Activated CD8-positive, alpha-beta memory T cell treated with anti-CD3 and anti-CD28 coated beads, Interleukin-2, amount 50 U/mL, for 24 hours (primary cell): ENCODE measurements around the gene COL8A1.
"Not testable (repeated sequence)": the region's sequence is repeated elsewhere in the genome, so short reads cannot be mapped to it uniquely, and the experiment has no call there.

Source experiments
- DNase-seq: peaks from one replicate; pipeline ENCODE4 v3.0.0-alpha.2; 2020; ENCODE audit errors: extremely low read depth

Gene COL8A1

GRCh38 chr3:99803297-99803696, 164.9 kb downstream of the COL8A1 start:
- no peak for DNase-seq

GRCh38 chr3:99805160-99805559, 166.8 kb downstream of the COL8A1 start:
- DNase-seq, result no peak

DNA sequence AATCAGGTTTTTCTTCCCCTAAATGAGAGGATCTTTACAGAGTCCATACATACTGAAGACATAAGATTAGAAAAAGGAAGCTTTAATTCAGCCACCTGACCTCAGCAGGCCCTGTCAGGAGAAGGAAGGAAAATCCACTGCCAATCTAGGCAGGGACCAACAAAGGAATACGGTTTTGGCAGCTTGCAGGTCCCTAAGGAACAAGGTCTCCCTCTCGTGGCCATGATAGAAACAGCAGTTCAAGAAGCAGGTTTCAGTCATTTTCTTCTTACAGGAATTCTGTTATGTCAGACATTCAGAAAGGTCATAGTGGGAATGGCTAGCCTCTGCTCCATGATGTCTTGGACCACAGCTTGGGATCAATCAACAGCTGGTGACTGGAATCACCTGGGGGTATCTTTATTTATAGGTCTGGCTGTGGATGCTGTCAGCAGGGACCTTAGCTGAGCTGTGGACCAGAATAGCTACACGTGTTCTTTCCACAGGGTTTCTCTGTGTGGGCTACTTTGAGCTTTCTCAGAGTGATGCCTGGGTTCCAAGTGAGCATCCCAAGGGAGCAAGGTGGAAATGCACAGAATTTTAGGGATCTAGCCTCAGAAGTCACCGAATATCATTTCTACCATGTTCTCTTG, 169.9 kb downstream of the COL8A1 start:
- no peak for DNase-seq

GRCh38 chr3:99809565-99809964, 171.2 kb downstream of the COL8A1 start:
- DNase-seq, result no peak

GRCh38 chr3:99810403-99810802, 172.0 kb downstream of the COL8A1 start:
- DNase-seq, result no peak

DNA sequence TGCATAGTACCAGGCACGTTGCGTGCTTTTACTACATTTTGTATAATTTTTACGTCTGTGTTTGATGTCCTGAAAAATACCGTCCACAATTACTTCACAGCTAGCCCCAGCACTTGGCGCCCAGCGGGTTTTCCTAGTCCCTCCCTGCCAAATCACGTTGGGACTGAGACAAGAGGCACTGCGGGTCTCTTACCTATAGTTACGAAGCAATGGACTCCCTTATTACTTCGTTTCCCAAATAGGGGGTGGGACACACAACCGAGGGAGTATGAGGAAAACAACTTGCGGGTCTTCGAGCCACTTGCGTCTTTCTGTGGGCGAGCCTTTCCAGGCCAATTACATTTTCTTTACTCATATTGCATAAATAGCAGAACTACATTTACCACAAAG, 178.6 kb downstream of the COL8A1 start:
- no peak for DNase-seq

DNA sequence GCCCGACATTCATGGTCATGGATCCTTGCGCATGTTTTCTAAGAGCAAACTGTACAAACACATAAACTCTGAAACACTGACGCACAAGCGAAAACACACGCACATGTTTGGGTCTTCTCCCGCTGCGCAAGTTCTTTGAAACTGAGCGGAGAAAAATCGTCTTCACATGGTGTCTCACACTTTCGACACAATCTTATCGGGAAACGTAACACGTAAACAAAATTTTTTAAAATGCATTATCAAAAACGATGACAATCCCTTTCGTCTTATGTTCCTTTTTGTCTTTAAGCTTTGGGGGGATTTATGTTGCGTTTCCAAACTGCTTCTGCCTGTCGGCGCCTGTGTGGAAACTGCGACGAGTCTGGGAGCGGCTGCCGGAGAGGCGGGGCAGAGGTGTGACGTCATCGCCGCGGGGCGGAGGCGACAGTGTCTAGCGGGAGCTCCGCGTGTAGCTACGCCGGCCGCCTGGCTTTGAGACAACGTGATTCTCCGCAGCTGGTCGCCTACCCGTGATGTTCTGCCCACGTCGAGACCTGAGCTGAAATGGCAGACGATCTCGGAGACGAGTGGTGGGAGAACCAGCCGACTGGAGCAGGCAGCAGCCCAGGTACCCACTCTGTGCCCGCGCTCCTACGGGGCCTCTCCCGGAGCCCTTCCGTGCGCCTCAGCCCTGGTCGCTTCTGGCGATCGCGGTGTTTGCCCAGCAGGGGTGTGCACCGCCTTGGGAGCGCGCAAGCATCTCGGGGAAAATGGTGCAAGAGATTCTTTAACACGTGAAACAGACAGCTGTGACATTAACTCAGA, 179.2 kb downstream of the COL8A1 start, which contains the start of gene CMSS1:
TSS of gene CMSS1 (plus strand) at position 426 of the 804 bp plus-strand sequence.
- DNase-seq, result peak; percentile 87

DNA sequence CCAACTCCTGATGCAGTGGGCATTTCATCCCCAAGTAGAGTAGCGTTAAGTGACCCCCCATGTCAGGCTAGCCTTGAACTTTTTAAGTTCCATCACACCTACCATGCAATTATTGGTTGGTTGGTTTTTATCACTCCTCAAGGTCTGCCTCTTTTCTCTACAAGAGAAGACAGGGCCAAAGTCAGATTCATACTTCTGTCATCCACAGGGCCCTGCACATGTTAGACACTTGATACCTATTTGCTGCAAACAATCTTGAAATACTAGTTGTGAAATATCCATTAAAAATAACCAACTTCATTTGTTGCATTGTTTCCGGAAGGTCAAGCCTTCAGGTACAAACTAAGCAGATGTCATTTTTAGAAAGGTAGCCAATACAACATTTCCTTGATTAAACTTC, 180.4 kb downstream of the COL8A1 start:
- no peak for DNase-seq

- DNase-seq, result no peak
Measured at GRCh38 chr3:99823723-99824711, 185.6 kb downstream of the COL8A1 start.

GRCh38 chr3:99825004-99825640, 186.7 kb downstream of the COL8A1 start:
- DNase-seq, result no peak

- DNase-seq, result no peak
Measured at GRCh38 chr3:99829844-99830243, 191.4 kb downstream of the COL8A1 start.

GRCh38 chr3:99833617-99834205, 195.3 kb downstream of the COL8A1 start:
- DNase-seq, result no peak

DNA sequence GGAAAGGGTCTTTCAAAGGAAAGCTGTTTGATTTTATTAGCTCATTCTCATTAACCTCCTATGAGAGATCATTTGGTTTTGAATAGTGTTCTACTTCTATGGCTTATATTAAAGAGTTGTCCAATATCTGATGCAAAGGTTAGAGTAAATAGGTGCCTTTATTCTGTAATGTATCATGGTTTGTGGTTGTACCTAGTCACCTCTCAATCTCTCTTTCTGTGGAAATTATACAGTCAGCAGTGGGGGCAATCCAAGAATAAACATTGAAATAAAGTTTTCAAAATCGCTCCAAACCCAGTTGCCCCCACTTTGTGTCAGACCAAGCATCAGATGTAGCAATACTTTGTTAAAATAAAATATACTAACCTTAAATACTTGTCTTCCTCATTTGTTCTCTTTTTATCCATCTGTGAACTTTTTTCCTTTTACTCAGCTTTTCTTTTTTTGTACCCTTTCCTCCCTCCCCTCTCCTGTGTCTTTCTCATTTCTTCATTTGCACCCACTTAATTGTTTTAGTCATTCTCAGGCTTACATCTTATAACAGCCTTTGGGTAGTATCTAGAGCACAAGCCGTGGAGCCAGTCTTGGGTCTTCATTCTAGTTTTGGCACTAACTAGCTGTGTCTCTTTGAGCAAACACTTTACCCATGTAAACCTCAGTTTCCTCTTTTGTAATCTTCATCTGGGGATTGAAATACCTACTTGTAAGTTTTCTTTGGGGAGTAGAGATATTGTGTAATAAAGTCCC, 196.0 kb downstream of the COL8A1 start:
- DNase-seq, result no peak

- no peak for DNase-seq
Measured at GRCh38 chr3:99836681-99837080, 198.3 kb downstream of the COL8A1 start.

DNA sequence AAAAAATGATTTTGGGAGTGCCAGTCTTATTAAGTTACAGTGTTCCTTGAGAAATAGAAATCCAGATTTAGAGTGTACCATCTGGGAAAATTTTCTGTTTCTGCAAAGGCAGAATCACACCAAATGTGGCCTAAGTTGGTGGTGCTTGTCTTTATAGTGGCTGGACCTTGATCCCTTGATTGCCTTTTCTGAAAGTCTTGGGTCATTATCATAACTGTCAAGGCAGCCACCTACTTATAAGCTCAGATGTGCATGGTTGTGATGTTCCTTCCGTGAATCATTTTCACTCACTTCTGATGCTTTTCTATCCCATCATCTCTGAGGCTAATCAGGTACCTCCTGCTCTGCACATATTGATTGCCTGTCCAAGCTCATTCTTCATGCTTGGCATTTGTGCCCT, 199.3 kb downstream of the COL8A1 start:
- no peak for DNase-seq

GRCh38 chr3:99838755-99839154, 200.4 kb downstream of the COL8A1 start:
- DNase-seq, result no peak

DNA sequence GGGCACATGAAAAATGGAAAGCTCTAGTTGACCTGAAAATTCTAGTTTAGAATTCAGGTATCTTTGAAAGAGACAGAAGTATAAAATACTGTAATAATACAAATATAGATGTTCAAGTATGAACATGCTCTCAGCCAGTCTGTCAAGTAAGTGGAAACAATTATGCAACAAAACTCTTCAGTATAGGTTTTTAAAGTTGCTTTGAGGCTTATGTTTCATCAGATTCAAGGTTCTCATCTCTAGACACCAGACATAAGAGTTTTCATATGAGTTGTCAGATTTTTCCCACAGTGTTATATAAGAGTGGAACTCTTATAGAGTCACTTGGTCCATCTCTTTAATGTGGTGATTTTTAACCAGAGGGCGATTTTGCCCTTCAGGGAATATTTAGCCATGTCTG, 201.2 kb downstream of the COL8A1 start:
- no peak for DNase-seq

DNA sequence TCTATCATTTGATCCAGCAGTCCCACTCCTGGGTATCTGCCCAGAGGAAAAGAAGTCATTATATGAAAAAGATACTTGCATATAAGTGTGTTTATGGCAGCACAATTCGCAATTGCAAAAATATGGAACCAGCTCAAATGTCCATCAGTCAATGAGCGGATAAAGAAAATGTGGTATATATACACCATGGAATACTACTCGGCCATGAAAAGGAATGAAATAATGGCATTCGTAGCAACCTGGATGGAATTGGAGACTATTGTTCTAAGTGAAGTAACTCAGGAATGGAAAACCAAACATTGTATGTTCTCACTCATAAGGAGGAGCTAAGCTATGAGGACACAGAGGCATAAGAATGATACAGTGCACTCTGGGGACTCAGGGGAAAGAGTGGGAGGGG, 203.6 kb downstream of the COL8A1 start:
- not testable (repeated sequence) for DNase-seq

GRCh38 chr3:99842826-99843589, 204.6 kb downstream of the COL8A1 start:
- no peak for DNase-seq
